ENCODE results near the gene LETMD1. TPM values are rescaled to one million over a fixed set of nuclear protein-coding genes. Genes with fewer than 3 reads are reported as not detected.

The LETMD1 gene
- total and polyA plus RNA-seq, 2 experiments from 2014 or later: 16.3 to 29.8 TPM

DNA sequence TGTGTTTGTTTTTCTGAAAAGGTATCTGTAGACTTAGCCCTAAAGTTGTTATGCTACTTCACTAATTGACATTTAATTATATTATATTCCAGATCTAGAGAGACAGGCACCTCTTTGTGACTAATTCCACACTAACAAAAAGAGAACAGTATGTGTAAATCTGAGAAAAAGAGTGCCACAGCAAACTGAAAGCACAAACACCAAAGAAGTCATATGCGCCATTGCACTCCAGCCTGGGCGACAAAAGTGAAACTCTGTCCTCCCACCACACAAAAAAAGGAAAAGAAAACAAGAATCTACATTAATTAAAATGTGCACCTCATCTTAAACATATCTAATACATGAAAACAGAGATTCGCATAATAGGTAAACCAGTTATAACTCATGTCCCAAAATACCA, 39.7 kb downstream of the LETMD1 start:
- no peaks in the 10 kb centered on the region; the same call in 1 of the 2 replicates for H3K36me3 ChIP-seq (ENCODE audit: low read depth)
- H4K20me1 ChIP-seq (ENCODE audit: insufficient read depth): no peaks in the 10 kb centered on the region
- H3K79me2 ChIP-seq (ENCODE audit: insufficient read depth): peaks cover 4% of the 10 kb centered on the region
- TF ChIP-seq EZH2 (IDR thresholded peaks at IDR 0.05; ENCODE audit: insufficient read depth, poor library complexity, severe bottlenecking) (no peak), EZH2phosphoT487 (IDR thresholded peaks at IDR 0.05; ENCODE audit: insufficient read depth, low read depth) (no peak)
- in situ Hi-C loops (cut with MboI): no loop called here
- no peak overlapping the region for H3K4me2 ChIP-seq (ENCODE audit: unreplicated experiment)
- no peak overlapping the region for H2AFZ ChIP-seq
- H3K9me3 ChIP-seq (ENCODE audit: low read depth): no peaks in the 10 kb centered on the region
- H3K9me2 ChIP-seq (ENCODE audit: insufficient read depth): no peaks in the 10 kb centered on the region
- H3K27me3 ChIP-seq (replicated peaks; ENCODE audit: insufficient read depth): no peaks in the 10 kb centered on the region
- H3K4me1 ChIP-seq (ENCODE audit: insufficient read depth): no peaks in the 10 kb centered on the region
- no peak overlapping the region for H3K9ac ChIP-seq
- H3F3A ChIP-seq (ENCODE audit: insufficient read depth): no peaks in the 10 kb centered on the region
- no peak overlapping the region for H3K27ac ChIP-seq
- 95 to 100% methylated on average over 3 of the region's 3 CpGs for WGBS, 2 experiments (ENCODE audit: low coverage in 1 of 2, low lambda C conversion rate in 2 of 2, missing lambda C conversion rate in 2 of 2)
- DNase-seq: no peak
- no peak overlapping the region for H3K4me3 ChIP-seq

DNA sequence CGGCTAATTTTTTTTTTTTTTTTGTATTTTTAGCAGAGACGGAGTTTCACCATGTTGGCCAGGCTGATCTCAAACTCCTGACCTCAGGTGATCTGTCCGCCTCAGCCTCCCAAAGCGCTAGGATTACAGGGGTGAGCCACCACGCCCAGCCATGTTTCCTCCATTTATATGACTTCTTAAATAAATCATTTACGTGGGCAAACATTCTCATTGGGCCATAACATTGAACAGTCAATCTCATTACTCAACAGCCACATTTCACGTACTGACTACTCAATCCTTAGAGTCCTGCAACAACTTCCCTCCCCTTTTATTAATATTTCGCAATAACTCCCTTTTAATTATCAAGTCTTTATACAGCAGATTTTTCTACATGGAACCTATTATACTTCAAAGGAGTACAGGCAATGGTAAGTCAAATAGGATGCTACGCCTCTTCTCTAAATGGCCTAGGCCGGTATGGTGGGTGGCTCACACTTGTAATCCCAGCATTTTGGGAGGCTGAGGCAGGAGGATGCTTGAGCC, 42.6 kb downstream of the LETMD1 start:
- DNase-seq: no peak
- Histone ChIP-seq H3K9me3 (ENCODE audit: low read depth) (no peaks in the 10 kb centered on the region), H3K79me2 (ENCODE audit: insufficient read depth) (no peaks in the 10 kb centered on the region), H3K4me2 (ENCODE audit: unreplicated experiment) (no peak overlapping the region), H3K27ac (no peak overlapping the region), H3K4me1 (ENCODE audit: insufficient read depth) (no peaks in the 10 kb centered on the region), H3K9ac (no peak overlapping the region), H2AFZ (no peak overlapping the region), H3F3A (ENCODE audit: insufficient read depth) (no peaks in the 10 kb centered on the region), H4K20me1 (ENCODE audit: insufficient read depth) (no peaks in the 10 kb centered on the region), H3K27me3 (replicated peaks; ENCODE audit: insufficient read depth) (no peaks in the 10 kb centered on the region), H3K36me3 (ENCODE audit: low read depth) (peaks cover 11% of the 10 kb centered on the region; the same call in 1 of the 2 replicates), H3K9me2 (ENCODE audit: insufficient read depth) (no peaks in the 10 kb centered on the region), H3K4me3 (no peak overlapping the region)
- WGBS, 2 experiments (ENCODE audit: low coverage in 1 of 2, low lambda C conversion rate in 2 of 2, missing lambda C conversion rate in 2 of 2): 96 to 99% methylated on average over 10 of the region's 10 CpGs
- TF ChIP-seq EZH2 (IDR thresholded peaks at IDR 0.05; ENCODE audit: insufficient read depth, poor library complexity, severe bottlenecking) (no peak), EZH2phosphoT487 (IDR thresholded peaks at IDR 0.05; ENCODE audit: insufficient read depth, low read depth) (no peak)
- in situ Hi-C loops (cut with MboI): no loop called here

DNA sequence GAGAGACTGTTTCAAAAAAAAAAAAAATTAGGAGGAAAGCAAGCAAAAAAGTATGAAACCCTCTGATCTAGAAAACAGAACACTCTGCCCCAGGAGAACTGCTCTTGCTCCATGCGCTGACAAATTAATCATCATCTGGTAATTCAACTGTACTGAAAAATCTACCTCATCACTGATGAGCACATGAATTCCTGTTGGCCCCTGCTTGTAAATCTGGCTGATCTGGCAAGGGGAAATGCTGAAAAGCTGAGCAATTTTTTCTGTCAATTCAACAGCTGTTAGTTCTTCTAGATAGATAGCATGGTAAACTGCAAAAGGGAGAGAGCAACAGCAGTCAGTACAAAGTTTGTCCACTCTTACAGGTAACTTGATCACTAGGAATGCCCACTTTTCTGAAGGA, 50.5 kb downstream of the LETMD1 start:
- Histone ChIP-seq H3K4me3 (no peak overlapping the region), H3K9me2 (ENCODE audit: insufficient read depth) (no peaks in the 10 kb centered on the region), H3F3A (ENCODE audit: insufficient read depth) (no peaks in the 10 kb centered on the region), H2AFZ (no peak overlapping the region), H3K4me1 (ENCODE audit: insufficient read depth) (no peaks in the 10 kb centered on the region), H4K20me1 (ENCODE audit: insufficient read depth) (no peaks in the 10 kb centered on the region), H3K4me2 (ENCODE audit: unreplicated experiment) (no peak overlapping the region), H3K27ac (no peak overlapping the region), H3K9me3 (ENCODE audit: low read depth) (no peaks in the 10 kb centered on the region), H3K27me3 (replicated peaks; ENCODE audit: insufficient read depth) (no peaks in the 10 kb centered on the region), H3K9ac (no peak overlapping the region), H3K79me2 (ENCODE audit: insufficient read depth) (no peaks in the 10 kb centered on the region), H3K36me3 (ENCODE audit: low read depth) (peaks cover 33% of the 10 kb centered on the region; the same call in 1 of the 2 replicates)
- in situ Hi-C loops (cut with MboI): no loop called here
- TF ChIP-seq EZH2phosphoT487 (IDR thresholded peaks at IDR 0.05; ENCODE audit: insufficient read depth, low read depth) (no peak), EZH2 (IDR thresholded peaks at IDR 0.05; ENCODE audit: insufficient read depth, poor library complexity, severe bottlenecking) (no peak)
- WGBS, 2 experiments (ENCODE audit: low coverage in 1 of 2, low lambda C conversion rate in 2 of 2, missing lambda C conversion rate in 2 of 2): 46 to 73% methylated on average over 1 of the region's 1 CpG
- peak; percentile 44 for DNase-seq

DNA sequence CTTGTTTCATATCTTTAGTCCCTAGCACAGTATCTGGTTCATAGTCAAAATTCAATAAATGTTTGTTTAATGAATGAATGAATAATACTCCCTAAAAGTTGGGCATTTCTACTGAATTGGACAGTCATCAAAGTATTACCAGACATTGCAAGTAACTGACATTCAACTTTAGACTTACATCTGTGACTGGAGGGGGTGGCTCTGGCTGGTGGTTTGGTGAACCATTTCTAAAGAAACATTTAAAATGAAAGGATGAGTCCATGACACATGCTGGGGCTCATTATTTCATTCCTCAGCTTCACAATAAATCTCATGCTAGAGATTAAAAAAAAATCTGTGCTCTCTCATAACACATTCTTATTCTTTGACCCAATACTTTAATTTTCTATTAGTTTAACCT, 55.9 kb downstream of the LETMD1 start:
- no peak overlapping the region for H3K4me2 ChIP-seq (ENCODE audit: unreplicated experiment)
- H3K27me3 ChIP-seq (replicated peaks; ENCODE audit: insufficient read depth): no peaks in the 10 kb centered on the region
- H2AFZ ChIP-seq: no peak overlapping the region
- H3K9me3 ChIP-seq (ENCODE audit: low read depth): no peaks in the 10 kb centered on the region
- H4K20me1 ChIP-seq (ENCODE audit: insufficient read depth): no peaks in the 10 kb centered on the region
- in situ Hi-C loops (cut with MboI): no loop called here
- no peak overlapping the region for H3K27ac ChIP-seq
- no peaks in the 10 kb centered on the region for H3K9me2 ChIP-seq (ENCODE audit: insufficient read depth)
- H3K79me2 ChIP-seq (ENCODE audit: insufficient read depth): no peaks in the 10 kb centered on the region
- no peak overlapping the region for H3K9ac ChIP-seq
- no peaks in the 10 kb centered on the region for H3K4me1 ChIP-seq (ENCODE audit: insufficient read depth)
- H3K36me3 ChIP-seq (ENCODE audit: low read depth): peaks cover 46% of the 10 kb centered on the region
- no peak overlapping the region for H3K4me3 ChIP-seq
- H3F3A ChIP-seq (ENCODE audit: insufficient read depth): no peaks in the 10 kb centered on the region
- no peak for DNase-seq
- TF ChIP-seq EZH2phosphoT487 (IDR thresholded peaks at IDR 0.05; ENCODE audit: insufficient read depth, low read depth) (no peak), EZH2 (IDR thresholded peaks at IDR 0.05; ENCODE audit: insufficient read depth, poor library complexity, severe bottlenecking) (no peak)

DNA sequence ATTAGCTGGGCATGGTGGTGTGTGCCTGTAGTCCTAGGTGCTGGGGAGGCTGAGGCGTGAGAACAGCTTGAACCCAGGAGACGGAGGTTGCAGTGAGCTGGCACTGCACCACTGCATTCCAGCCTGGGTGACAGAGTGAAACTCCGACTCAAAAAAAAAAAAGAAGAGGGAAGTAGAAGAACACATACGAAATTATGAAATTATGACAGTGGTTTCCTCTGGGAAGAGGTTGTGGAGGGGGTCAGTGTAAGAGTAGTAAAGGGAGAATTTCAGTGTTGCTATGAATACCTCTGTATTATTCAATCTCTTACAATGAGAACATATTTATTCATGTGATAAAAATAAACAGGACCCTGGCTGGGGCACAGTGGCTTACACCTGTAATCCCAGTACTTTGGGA, 60.0 kb downstream of the LETMD1 start:
- 87% methylated on average over 4 of the region's 4 CpGs for WGBS, 2 experiments (ENCODE audit: low coverage in 1 of 2, low lambda C conversion rate in 2 of 2, missing lambda C conversion rate in 2 of 2)
- in situ Hi-C loops (cut with MboI): no loop called here
- Histone ChIP-seq H3F3A (ENCODE audit: insufficient read depth) (no peaks in the 10 kb centered on the region), H3K27ac (no peak overlapping the region), H3K4me1 (ENCODE audit: insufficient read depth) (no peaks in the 10 kb centered on the region), H2AFZ (no peak overlapping the region), H3K4me2 (ENCODE audit: unreplicated experiment) (no peak overlapping the region), H3K27me3 (replicated peaks; ENCODE audit: insufficient read depth) (no peaks in the 10 kb centered on the region), H3K9me2 (ENCODE audit: insufficient read depth) (no peaks in the 10 kb centered on the region), H3K9ac (no peak overlapping the region), H3K79me2 (ENCODE audit: insufficient read depth) (no peaks in the 10 kb centered on the region), H3K36me3 (ENCODE audit: low read depth) (peaks cover 42% of the 10 kb centered on the region), H4K20me1 (ENCODE audit: insufficient read depth) (no peaks in the 10 kb centered on the region), H3K9me3 (ENCODE audit: low read depth) (no peaks in the 10 kb centered on the region), H3K4me3 (no peak overlapping the region)
- DNase-seq: no peak
- TF ChIP-seq EZH2 (IDR thresholded peaks at IDR 0.05; ENCODE audit: insufficient read depth, poor library complexity, severe bottlenecking) (no peak), EZH2phosphoT487 (IDR thresholded peaks at IDR 0.05; ENCODE audit: insufficient read depth, low read depth) (no peak)

Small RNA genes lying within 50 kb of the gene (small RNA-seq; reads per million reads assigned to genes)
- gene RNU6-1273P (ENCODE audit: low read depth, low replicate concordance): not detected
- not detected for gene RNU6-87P (ENCODE audit: low read depth, low replicate concordance)

Other genes with a start within 250 kb of the LETMD1 start
- gene TMPRSS12, start 205.4 kb upstream of the LETMD1 start, total RNA-seq (2014; rRNA removed; shearing (Covaris generic)): not detected in 2 replicates
- gene TMPRSS12, start 205.4 kb upstream of the LETMD1 start, polyA plus RNA-seq (2016; fragmentation: Nextera tagmentation; extraction: Ambion mirVana): not detected in 2 replicates
- gene HIGD1C, start 95.8 kb upstream of the LETMD1 start, total RNA-seq (2014; rRNA removed; shearing (Covaris generic)): not detected in 2 replicates
- not detected in 2 replicates for gene HIGD1C, start 95.8 kb upstream of the LETMD1 start, polyA plus RNA-seq (2016; fragmentation: Nextera tagmentation; extraction: Ambion mirVana)
- 16.3 and 22.8 TPM in 2 replicates for gene SLC11A2, start 21.9 kb upstream of the LETMD1 start, total RNA-seq (2014; rRNA removed; shearing (Covaris generic))
- gene SLC11A2, start 21.9 kb upstream of the LETMD1 start, polyA plus RNA-seq (2016; fragmentation: Nextera tagmentation; extraction: Ambion mirVana): 18.2 and 18.7 TPM in 2 replicates
- 21.4 and 22.0 TPM in 2 replicates for gene CSRNP2, start 35.3 kb downstream of the LETMD1 start, total RNA-seq (2014; rRNA removed; shearing (Covaris generic))
- 13.7 and 15.1 TPM in 2 replicates for gene CSRNP2, start 35.3 kb downstream of the LETMD1 start, polyA plus RNA-seq (2016; fragmentation: Nextera tagmentation; extraction: Ambion mirVana)
- 9.0 and 20.2 TPM in 2 replicates for gene TFCP2, start 124.8 kb downstream of the LETMD1 start, total RNA-seq (2014; rRNA removed; shearing (Covaris generic))
- gene TFCP2, start 124.8 kb downstream of the LETMD1 start, polyA plus RNA-seq (2016; fragmentation: Nextera tagmentation; extraction: Ambion mirVana): 10.8 and 12.4 TPM in 2 replicates
- 1.0 and 3.0 TPM in 2 replicates for gene POU6F1, start 169.7 kb downstream of the LETMD1 start, total RNA-seq (2014; rRNA removed; shearing (Covaris generic))
- gene POU6F1, start 169.7 kb downstream of the LETMD1 start, polyA plus RNA-seq (2016; fragmentation: Nextera tagmentation; extraction: Ambion mirVana): 1.8 and 2.4 TPM in 2 replicates
- gene DAZAP2, start 190.5 kb downstream of the LETMD1 start, total RNA-seq (2014; rRNA removed; shearing (Covaris generic)): 145 and 150 TPM in 2 replicates
- 216 and 228 TPM in 2 replicates for gene DAZAP2, start 190.5 kb downstream of the LETMD1 start, polyA plus RNA-seq (2016; fragmentation: Nextera tagmentation; extraction: Ambion mirVana)
- gene SMAGP, start 222.1 kb downstream of the LETMD1 start, total RNA-seq (2014; rRNA removed; shearing (Covaris generic)): 18.2 and 18.8 TPM in 2 replicates
- gene SMAGP, start 222.1 kb downstream of the LETMD1 start, polyA plus RNA-seq (2016; fragmentation: Nextera tagmentation; extraction: Ambion mirVana): 35.0 and 41.0 TPM in 2 replicates

Measured in GM23248 (cell line).